ENCODE results near the gene KIAA0825. TPM values are rescaled to one million over a fixed set of nuclear protein-coding genes. Genes with fewer than 3 reads are reported as not detected.

Gene KIAA0825
- total and polyA plus RNA-seq, 12 donors, result 0.34 to 11.5 (median 3.1) TPM

GRCh38 chr5:94544875-94545547 is 73.4 kb downstream of the KIAA0825 start:
- no peak for DNase-seq
- Histone ChIP-seq H3K36me3 (replicated peaks in 1 of 2) (no peaks in the 10 kb centered on the region), H3K27me3 (no peaks in the 10 kb centered on the region), H3K27ac (no peak overlapping the region), H3K9me3 (replicated peaks in 1 of 3) (peaks cover 0 to 5% (median 0%) of the 10 kb centered on the region in 3 donors), H3K4me3 (no peak overlapping the region), H3K4me1 (replicated peaks in 1 of 2) (peaks cover 0 to 4% of the 10 kb centered on the region in 2 donors)
- TF ChIP-seq CTCF (IDR thresholded peaks at IDR 0.05) (no peak), POLR2A (IDR thresholded peaks at IDR 0.05) (no peak)
- WGBS, 4 donors, result 89 to 91% (median 90%) methylated on average over 7 of the region's 7 CpGs
- intact Hi-C loops (cut with DNase I), result no loop called here

GRCh38 chr5:94544031-94544650 is 74.3 kb downstream of the KIAA0825 start:
- no peak overlapping the region for H3K4me3 ChIP-seq

GRCh38 chr5:94540856-94541494 is 77.4 kb downstream of the KIAA0825 start:
- no peak for TF ChIP-seq CTCF (IDR thresholded peaks at IDR 0.05)
- TF ChIP-seq POLR2A (IDR thresholded peaks at IDR 0.05), result no peak
- Histone ChIP-seq H3K9me3 (replicated peaks in 1 of 3) (peaks cover 0 to 5% (median 0%) of the 10 kb centered on the region in 3 donors), H3K4me3 (no peak overlapping the region), H3K27me3 (no peaks in the 10 kb centered on the region), H3K4me1 (replicated peaks in 1 of 2) (peaks cover 0 to 4% of the 10 kb centered on the region in 2 donors), H3K36me3 (replicated peaks in 1 of 2) (no peaks in the 10 kb centered on the region), H3K27ac (no peak overlapping the region)
- DNase-seq, result no peak
- WGBS, 4 donors, result 93 to 95% (median 94%) methylated on average over 6 of the region's 6 CpGs
- intact Hi-C loops (cut with DNase I), result no loop called here

More at GRCh38 chr5:94544031-94544650, 74.3 kb downstream of the KIAA0825 start:
- H3K27ac ChIP-seq, result no peak overlapping the region
- peaks cover 0 to 5% (median 0%) of the 10 kb centered on the region in 3 donors for H3K9me3 ChIP-seq (replicated peaks in 1 of 3)
- no peak for DNase-seq
- no peaks in the 10 kb centered on the region for H3K36me3 ChIP-seq (replicated peaks in 1 of 2)
- WGBS, 4 donors, result 69 to 89% (median 86%) methylated on average over 1 of the region's 1 CpG
- intact Hi-C loops (cut with DNase I), result no loop called here
- peaks cover 0 to 4% of the 10 kb centered on the region in 2 donors for H3K4me1 ChIP-seq (replicated peaks in 1 of 2)
- TF ChIP-seq POLR2A (IDR thresholded peaks at IDR 0.05), result no peak
- TF ChIP-seq CTCF (IDR thresholded peaks at IDR 0.05), result no peak
- H3K27me3 ChIP-seq, result no peaks in the 10 kb centered on the region

- Histone ChIP-seq H3K4me3 (no peak overlapping the region), H3K27ac (no peak overlapping the region), H3K36me3 (replicated peaks in 1 of 2) (no peaks in the 10 kb centered on the region), H3K27me3 (no peaks in the 10 kb centered on the region), H3K9me3 (replicated peaks in 1 of 3) (peaks cover 0 to 5% (median 0%) of the 10 kb centered on the region in 3 donors), H3K4me1 (replicated peaks in 1 of 2) (no peaks in the 10 kb centered on the region)
- 76 to 97% (median 87%) methylated on average over 3 of the region's 3 CpGs for WGBS, 4 donors
- DNase-seq, result no peak
- TF ChIP-seq CTCF (IDR thresholded peaks at IDR 0.05) (no peak), POLR2A (IDR thresholded peaks at IDR 0.05) (no peak)
- intact Hi-C loops (cut with DNase I), result no loop called here
Measured at GRCh38 chr5:94538260-94538659, 80.1 kb downstream of the KIAA0825 start.

Data from adrenal gland (tissue), 12 donors.